Heart left ventricle (tissue), 16 donors: ENCODE results near the gene PRKCA. TPM values are rescaled to one million over a fixed set of nuclear protein-coding genes. Genes with fewer than 3 reads are reported as not detected.

Experiments used
- ATAC-seq, 4 donors: fragments of 200-7000 bp; cut with Tn5 transposase; one replicate each; pipeline ENCODE4 v1.9.1; 2020 to 2022; ENCODE audit warnings: moderate library complexity in 4 of 4, mild to moderate bottlenecking in 3 of 4, moderate number of reproducible peaks in 1 of 4
- DNase-seq, 5 donors: peaks; one replicate each; pipeline ENCODE4 v3.0.0-alpha.2; 2020
- H3K27ac ChIP-seq, 12 donors: fragments of 200-600 bp; sonication (generic) in 4 of 12; one replicate each; pipeline versions ENCODE4 v1.5.0 to v1.8.0; 2016 to 2022; ENCODE audit warnings: mild to moderate bottlenecking in 2 of 12
- H3K27me3 ChIP-seq, 9 donors: fragments of 200-600 bp; sonication (generic) in 2 of 9; one replicate each; pipeline versions ENCODE4 v1.5.1 to v1.8.0; 2016 to 2022; ENCODE audit warnings: mild to moderate bottlenecking in 3 of 9
- H3K36me3 ChIP-seq, 9 donors: fragments of 200-600 bp; sonication (generic) in 2 of 9; one replicate each; pipeline versions ENCODE4 v1.5.0 to v1.8.0; 2018 to 2022; ENCODE audit warnings: mild to moderate bottlenecking in 2 of 9
- H3K4me1 ChIP-seq, 12 donors: fragments of 200-600 bp; sonication (generic) in 4 of 12; one replicate each; pipeline versions ENCODE4 v1.5.0 to v1.8.0; 2016 to 2022; ENCODE audit warnings: mild to moderate bottlenecking in 3 of 12
- H3K4me3 ChIP-seq, 12 donors: fragments of 200-600 bp; sonication (generic) in 4 of 12; one replicate each; pipeline versions ENCODE4 v1.5.0 to v1.8.0; 2017 to 2022; ENCODE audit warnings: mild to moderate bottlenecking in 9 of 12, moderate library complexity in 4 of 12
- H3K9me3 ChIP-seq, 12 donors: fragments of 200-600 bp; sonication (generic) in 4 of 12; one replicate each; pipeline versions ENCODE4 v1.5.0 to v1.8.0; 2016 to 2022; ENCODE audit warnings: mild to moderate bottlenecking in 1 of 12
- CTCF ChIP-seq, 12 donors: fragments of 200-600 bp; sonication (generic) in 4 of 12; IDR thresholded peaks; one replicate each; pipeline versions ENCODE4 v1.5.0 to v1.8.0; 2018 to 2022; ENCODE audit warnings: antibody characterized with exemption in 12 of 12, mild to moderate bottlenecking in 5 of 12
- POLR2A ChIP-seq, 2 donors: fragments of 450-650 bp; IDR thresholded peaks; one replicate each; pipeline ENCODE4 v1.6.1; 2017; ENCODE audit warnings: antibody characterized with exemption in 2 of 2, mild to moderate bottlenecking in 2 of 2, moderate library complexity in 2 of 2
- WGBS, 4 donors: extraction: QIAGEN DNeasy Blood & Tissue Kit in 2 of 4; methylation state at CpG; one replicate each; pipeline versions ENCODE4 v1.1.5 to v1.1.7; 2013 to 2018; 5-methylcytosine and 5-hydroxymethylcytosine counted together
- intact Hi-C, 10 donors: fragments of 100-400 bp; cut with DNase I; formaldehyde crosslinking; loops; one replicate each; pipeline versions ENCODE4 v1.11.1 to v1.14.2; 2022
- polyA plus RNA-seq, 2 donors: library from polyadenylated mRNA; stranded (reverse); fragments of 200-250 nt; gene quantifications; one replicate each; pipeline ENCODE4 v1.2.3, GENCODE V29; 2013
- total RNA-seq, 9 donors: library from RNA; depleted of rRNA in 2 of 9; stranded (reverse); fragments of >200 nt in 2 of 9; fragmentation: NEBNext Ultra II Directional in 3 of 9; extraction: Animal tissue kit (Norgen Biotek cat#: 25700) in 3 of 9; gene quantifications; one replicate each; pipeline versions ENCODE4 v1.1.0 to v1.2.4, GENCODE V29; 2016 to 2023
- donor health status: ischemic (EF 13 %, LVEDD 7.1; RV severe dilation, severe dysfunction).
- donor health status: healthy with polysubstance abuse.
- donor health status: DM: no; HTN: yes; CAD: no.
- donor health status: DM: no; HTN: no; CAD: no.
- donor health status: ischemic (EF 25% LVEDD 6.9; RV normal size, moderate dysfunction).
- donor health status: ischemic (EF 25% LVEDD 5.7; RV mildly dilated, moderate dysfunction).
- donor health status: healthy.
- donor health status: DM: yes; HTN: yes; CAD: no.
- donor health status: ischemic (EF 35%, LVEDD 5.7; RV mildly dilated, moderate dysfunction).
- donor health status: nonischemic (EF 11% LVEDD 7.7; RV severe dilation, severe dysfunction).
- donor health status: DM: yes; HTN: yes; CAD: no.
- donor health status: PGD.
- donor health status: ischemic (EF 29% LVEDD 5.4; RV normal size, mild dysfunction).
- donor health status: nonischemic (EF 23%, LVEDD 6.1; RV moderate dilation, normal function).

PRKCA gene
- total and polyA plus RNA-seq, 11 donors = 3.4 to 26.8 (median 11.4) TPM

- ATAC-seq = no peak
- Histone ChIP-seq H3K4me1 (no peaks in the 10 kb centered on the region), H3K4me3 (no peak overlapping the region), H3K9me3 (peaks cover 0 to 8% (median 0%) of the 10 kb centered on the region in 12 donors), H3K27me3 (peaks cover 0 to 6% (median 0%) of the 10 kb centered on the region in 9 donors), H3K36me3 (no peaks in the 10 kb centered on the region), H3K27ac (no peak overlapping the region)
- TF ChIP-seq CTCF (IDR thresholded peaks at IDR 0.05) = no peak
- TF ChIP-seq POLR2A (IDR thresholded peaks at IDR 0.05) = no peak
- intact Hi-C loops = no loop called here
- no peak for DNase-seq
- WGBS, 4 donors = 47 to 78% (median 66%) methylated on average over 2 of the region's 2 CpGs
These were observed 510.9 kb downstream of the PRKCA start for GRCh38 chr17:66813296-66813695.

GRCh38 chr17:66814026-66814425 lies 511.6 kb downstream of the PRKCA start:
- intact Hi-C loops = no loop called here
- H3K36me3 ChIP-seq = no peaks in the 10 kb centered on the region
- peaks cover 0 to 8% (median 0%) of the 10 kb centered on the region in 12 donors for H3K9me3 ChIP-seq
- no peaks in the 10 kb centered on the region for H3K4me1 ChIP-seq
- DNase-seq = no peak
- peaks cover 0 to 6% (median 0%) of the 10 kb centered on the region in 9 donors for H3K27me3 ChIP-seq
- ATAC-seq = no peak
- no peak for TF ChIP-seq CTCF (IDR thresholded peaks at IDR 0.05)
- WGBS, 4 donors = 89 to 93% (median 90%) methylated on average over 6 of the region's 6 CpGs
- H3K4me3 ChIP-seq = no peak overlapping the region
- no peak overlapping the region for H3K27ac ChIP-seq

- intact Hi-C loops = no loop called here
- ATAC-seq (no peak), DNase-seq (no peak)
- no peak overlapping the region for H3K27ac ChIP-seq
- H3K27me3 ChIP-seq = peaks cover 0 to 6% (median 0%) of the 10 kb centered on the region in 9 donors
- WGBS, 4 donors = 44 to 47% (median 45%) methylated on average over 5 of the region's 5 CpGs
- TF ChIP-seq POLR2A (IDR thresholded peaks at IDR 0.05) (no peak), CTCF (IDR thresholded peaks at IDR 0.05) (no peak)
- no peaks in the 10 kb centered on the region for H3K36me3 ChIP-seq
- no peaks in the 10 kb centered on the region for H3K4me1 ChIP-seq
- H3K4me3 ChIP-seq = no peak overlapping the region
- peaks cover 0 to 8% (median 0%) of the 10 kb centered on the region in 12 donors for H3K9me3 ChIP-seq
These were observed 512.2 kb downstream of the PRKCA start for GRCh38 chr17:66814570-66814969.

GRCh38 chr17:66817750-66818149 lies 515.3 kb downstream of the PRKCA start:
- Histone ChIP-seq H3K4me3 (no peak overlapping the region), H3K27ac (no peak overlapping the region), H3K27me3 (peaks cover 0 to 6% (median 0%) of the 10 kb centered on the region in 9 donors), H3K4me1 (no peaks in the 10 kb centered on the region), H3K36me3 (no peaks in the 10 kb centered on the region), H3K9me3 (peaks cover 0 to 8% (median 0%) of the 10 kb centered on the region in 12 donors)
- intact Hi-C loops = no loop called here
- DNase-seq (no peak), ATAC-seq (no peak)
- 94 to 100% (median 97%) methylated on average over 1 of the region's 1 CpG for WGBS, 4 donors
- TF ChIP-seq CTCF (IDR thresholded peaks at IDR 0.05) (no peak), POLR2A (IDR thresholded peaks at IDR 0.05) (no peak)
